ENCODE data around the gene COPZ1.

The COPZ1 gene

GRCh38 chr12:54398218-54398617, 73.3 kb downstream of the COPZ1 start:
- TF ChIP-seq CTCF (IDR thresholded peaks at IDR 0.05; ENCODE audit: low read depth, low read length), result no peak
- no peak for DNase-seq (ENCODE audit: extremely low read depth, low read depth)

GRCh38 chr12:54398995-54399793, 74.3 kb downstream of the COPZ1 start:
- TF ChIP-seq CTCF (IDR thresholded peaks at IDR 0.05; ENCODE audit: low read depth, low read length), result no peak; the same call in none of the 2 replicates
- DNase-seq (ENCODE audit: extremely low read depth, low read depth), result peak; percentile 62

- no peak for TF ChIP-seq CTCF (IDR thresholded peaks at IDR 0.05; ENCODE audit: low read depth, low read length)
- DNase-seq (ENCODE audit: extremely low read depth, low read depth), result no peak
Measured at GRCh38 chr12:54401119-54401518, 76.2 kb downstream of the COPZ1 start.

Measured in AG09319 (cell line).